HG03097 (cell line): ENCODE results near the gene RPS6KA6.
"Not testable (repeated sequence)": the region's sequence is repeated elsewhere in the genome, so short reads cannot be mapped to it uniquely, and the experiment has no call there.

Experiments
- ATAC-seq: cut with Tn5 transposase; IDR thresholded peaks from one replicate; pipeline ENCODE4 v1.9.1; 2021; ENCODE audit not compliant: unreplicated experiment, low FRiP score

Gene RPS6KA6

DNA sequence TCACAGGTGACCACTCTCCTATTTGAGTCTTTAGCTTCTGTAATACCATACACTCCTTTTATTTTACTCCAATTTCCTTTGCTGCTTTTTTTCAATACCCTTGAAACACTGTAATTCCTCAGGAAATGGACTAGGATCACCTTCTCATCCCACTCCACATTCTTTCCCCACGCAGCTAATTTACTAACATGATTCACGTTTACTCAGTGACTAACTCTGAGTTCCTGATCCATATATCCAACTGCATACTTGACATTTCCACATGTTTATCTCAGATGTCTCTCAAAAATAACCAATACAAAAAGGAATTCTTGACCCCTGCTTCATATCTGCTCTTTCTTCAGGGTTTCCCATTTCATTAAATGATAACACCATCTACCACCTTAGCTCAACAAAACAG, 19.9 kb downstream of the RPS6KA6 start:
- no peak for ATAC-seq

DNA sequence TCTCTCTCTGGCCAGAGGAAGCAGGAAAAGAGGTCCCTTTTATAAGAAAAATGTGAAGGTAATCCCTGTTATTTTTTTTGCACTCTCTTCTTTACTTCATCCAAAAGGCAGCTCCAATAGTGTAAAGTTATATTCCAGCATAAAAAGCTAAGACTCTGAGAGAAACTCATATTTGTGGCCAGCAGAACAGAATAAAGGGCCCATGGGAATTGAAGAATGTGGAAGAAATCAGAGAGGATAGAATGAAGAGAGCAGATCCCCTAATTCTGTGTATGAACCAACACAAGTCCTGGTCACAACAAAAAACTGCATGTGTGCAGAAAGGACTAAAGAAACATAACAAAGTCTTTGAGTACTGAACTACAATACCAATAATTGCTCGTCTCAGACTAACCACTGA, 22.3 kb downstream of the RPS6KA6 start:
- ATAC-seq, result no peak

DNA sequence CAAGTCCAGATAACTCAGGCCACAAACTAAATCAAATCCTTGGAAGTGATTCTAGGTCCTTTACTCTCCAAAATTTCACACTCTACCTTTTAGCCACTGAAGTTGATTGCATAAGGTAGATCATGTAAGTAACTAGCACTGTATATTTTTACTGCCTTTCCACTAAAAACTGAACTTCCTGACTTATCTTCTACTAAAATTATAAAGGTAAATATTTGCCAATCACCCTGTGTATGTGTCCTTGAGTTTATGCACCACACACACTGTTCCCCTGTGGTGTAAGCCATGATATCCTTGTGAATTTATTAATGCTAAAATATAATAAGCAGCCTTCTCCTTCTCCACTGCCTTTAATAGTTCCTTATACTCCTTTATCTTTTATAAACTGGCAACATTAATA, 25.6 kb downstream of the RPS6KA6 start:
- ATAC-seq, result no peak

DNA sequence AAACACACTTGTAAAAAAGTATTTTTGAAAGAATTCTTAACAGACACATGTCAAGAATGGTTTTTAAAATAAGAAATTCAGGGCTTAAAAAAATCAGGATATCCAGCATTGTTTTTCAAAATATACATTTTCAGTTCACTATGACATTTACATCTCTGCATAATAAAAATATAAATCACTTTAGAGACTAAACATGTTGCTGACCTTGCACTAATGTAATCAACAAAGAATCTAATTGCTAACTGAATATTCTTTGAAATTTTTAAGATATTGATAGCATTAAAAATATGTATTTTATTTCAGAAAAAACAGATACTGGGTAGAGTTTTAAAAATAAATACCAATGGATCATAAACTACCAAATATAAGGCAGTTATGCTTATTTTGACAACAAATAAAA, 26.4 kb downstream of the RPS6KA6 start:
- ATAC-seq, result no peak

DNA sequence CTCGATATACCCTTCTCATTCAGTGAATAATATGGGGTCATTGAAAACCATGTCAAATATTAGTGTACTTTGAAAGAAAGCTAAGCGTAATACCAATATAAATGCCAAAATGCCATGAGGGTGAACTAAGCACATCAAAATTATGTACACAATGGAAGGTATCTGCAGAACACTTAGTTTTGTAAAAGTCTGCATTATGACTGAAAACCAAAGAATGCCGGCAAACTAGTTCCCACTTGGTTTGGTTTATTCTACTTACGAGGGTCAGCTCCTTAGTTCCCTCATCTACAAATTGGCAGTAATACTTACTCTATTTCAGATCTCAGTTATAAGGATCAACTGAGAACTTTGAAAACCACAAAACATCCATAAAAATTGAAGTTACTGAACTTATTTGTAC, 27.3 kb downstream of the RPS6KA6 start:
- no peak for ATAC-seq

DNA sequence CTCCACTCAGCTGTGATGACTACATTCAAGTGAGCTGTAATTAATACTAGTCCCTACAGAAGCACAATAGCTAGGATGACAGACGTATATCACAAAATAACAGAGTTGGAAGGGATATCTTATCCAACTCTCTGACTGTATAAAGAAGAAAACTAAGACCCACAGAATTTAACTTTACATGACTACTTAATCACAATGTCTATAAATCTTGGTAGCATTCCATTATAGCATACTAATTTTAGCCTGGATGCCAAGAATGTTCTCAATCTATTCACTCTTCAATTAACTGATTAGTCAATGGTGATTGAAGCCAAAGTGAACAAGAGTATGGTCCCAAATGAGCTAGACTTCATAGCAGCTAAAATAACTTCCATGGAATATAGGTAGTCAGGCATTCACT, 31.2 kb downstream of the RPS6KA6 start:
- no peak for ATAC-seq

GRCh38 chrX:84155938-84156337, 32.1 kb downstream of the RPS6KA6 start:
- ATAC-seq, result no peak

DNA sequence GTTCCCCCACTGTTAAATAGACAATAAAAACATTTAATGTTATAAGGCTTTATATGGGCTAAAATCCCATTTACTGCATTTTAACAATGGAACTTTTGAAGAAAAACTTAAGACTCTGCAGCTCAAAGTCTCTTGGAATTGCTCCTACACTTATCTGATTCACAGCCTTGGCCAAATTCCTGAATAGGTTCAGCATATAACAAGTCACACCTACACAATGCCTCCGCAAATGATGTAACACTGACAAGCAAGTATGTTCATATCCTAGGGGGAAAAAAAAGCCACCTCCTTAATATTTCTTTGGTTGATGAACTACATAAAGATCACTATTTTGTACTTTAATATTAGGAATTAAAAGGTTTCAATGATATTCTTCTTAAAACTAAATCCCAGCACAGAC, 34.5 kb downstream of the RPS6KA6 start:
- no peak for ATAC-seq

DNA sequence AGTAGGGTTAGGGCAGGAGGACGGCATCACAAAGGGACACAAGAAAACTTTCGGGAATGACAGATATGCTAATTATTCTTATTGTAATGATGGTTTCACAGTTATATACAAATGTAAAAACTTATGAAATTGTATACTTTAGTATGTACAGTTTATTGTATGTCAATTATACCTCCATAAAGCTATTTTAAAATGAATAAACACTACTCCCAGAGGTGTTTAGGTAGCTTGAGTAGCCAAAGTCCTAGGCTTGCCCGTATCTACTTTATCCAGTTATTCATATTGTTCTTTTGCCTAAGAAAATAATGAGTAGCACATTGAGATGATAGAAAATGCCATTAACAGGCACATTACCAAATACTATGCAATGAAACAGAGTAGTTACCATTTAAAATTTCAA, 43.0 kb downstream of the RPS6KA6 start:
- ATAC-seq, result no peak

DNA sequence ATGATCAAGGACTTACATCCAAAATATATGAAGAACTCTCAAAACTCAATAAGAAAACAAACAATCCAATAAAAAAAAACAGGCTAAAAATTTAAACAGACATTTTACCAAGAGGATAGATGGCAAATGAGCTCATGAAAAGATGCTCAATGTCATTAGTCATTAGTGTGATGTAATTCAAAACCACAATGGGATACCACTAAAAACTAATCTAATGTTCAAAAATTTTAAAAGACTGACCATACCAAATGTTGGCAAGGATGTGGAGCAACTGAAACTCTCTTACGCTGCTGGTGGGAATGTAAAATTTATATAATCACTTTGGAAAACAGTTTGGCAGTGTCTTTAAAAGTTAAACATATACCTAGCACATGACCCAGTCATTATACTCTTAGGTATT, 43.7 kb downstream of the RPS6KA6 start:
- no peak for ATAC-seq

- no peak for ATAC-seq
Measured at GRCh38 chrX:84133023-84133422, 55.0 kb downstream of the RPS6KA6 start.

DNA sequence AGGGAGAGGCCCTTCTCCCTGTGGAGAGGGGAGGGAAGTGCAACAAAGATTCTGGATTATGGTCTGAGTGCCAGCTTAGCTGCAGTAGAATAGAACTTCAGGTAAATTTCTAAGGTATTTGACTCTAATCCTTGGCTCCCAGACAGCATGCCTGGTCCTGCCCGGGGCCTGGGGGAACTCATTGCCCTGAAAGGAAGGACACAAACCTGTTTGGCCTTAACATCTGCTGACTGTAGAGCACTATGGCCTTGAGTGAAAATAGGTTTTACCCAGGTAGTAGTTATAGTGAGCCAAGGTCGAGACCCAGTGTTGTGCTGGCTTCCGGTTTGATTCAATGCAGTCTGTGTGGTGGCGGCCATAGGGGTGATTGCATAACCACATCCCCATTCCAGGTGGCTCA, 64.4 kb downstream of the RPS6KA6 start:
- ATAC-seq, result no peak

GRCh38 chrX:84118769-84119168, 69.2 kb downstream of the RPS6KA6 start:
- no peak for ATAC-seq

GRCh38 chrX:84118315-84118714, 69.7 kb downstream of the RPS6KA6 start:
- ATAC-seq, result no peak

GRCh38 chrX:84108584-84108983, 79.4 kb downstream of the RPS6KA6 start:
- no peak for ATAC-seq

- ATAC-seq, result no peak
Measured at GRCh38 chrX:84099120-84099519, 88.9 kb downstream of the RPS6KA6 start.

DNA sequence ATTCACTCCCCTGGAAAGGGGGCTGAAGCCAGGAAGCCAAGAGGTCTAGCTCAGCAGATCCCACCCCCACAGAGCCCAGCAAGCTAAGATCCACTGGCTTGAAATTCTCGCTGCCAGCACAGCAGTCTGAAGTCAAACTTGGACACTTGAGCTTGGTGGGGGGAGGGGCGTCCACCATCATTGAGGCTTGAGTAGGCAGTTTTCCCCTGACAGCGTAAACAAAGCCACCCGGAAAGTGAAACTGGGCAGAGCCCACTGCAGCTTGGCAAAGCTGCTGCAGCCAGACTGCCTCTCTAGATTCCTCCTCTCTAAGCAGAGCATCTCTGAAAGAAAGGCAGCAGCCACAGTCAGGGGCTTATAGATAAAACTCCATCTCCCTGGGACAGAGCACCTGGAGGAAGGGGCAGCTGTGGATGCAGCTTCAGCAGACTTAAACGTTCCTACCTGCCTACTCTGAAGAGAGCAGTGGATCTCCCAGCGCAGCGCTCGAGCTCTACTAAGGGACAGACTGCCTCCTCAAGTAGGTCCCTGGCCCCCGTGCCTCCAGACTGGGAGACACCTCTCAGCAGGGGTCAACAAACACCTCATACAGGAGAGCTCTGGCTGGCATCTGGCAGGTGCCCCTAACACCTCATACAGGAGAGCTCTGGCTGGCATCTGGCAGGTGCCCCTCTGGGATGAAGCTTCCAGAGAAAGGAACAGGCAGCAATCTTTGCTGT, 108.4 kb downstream of the RPS6KA6 start:
- not testable (repeated sequence) for ATAC-seq

DNA sequence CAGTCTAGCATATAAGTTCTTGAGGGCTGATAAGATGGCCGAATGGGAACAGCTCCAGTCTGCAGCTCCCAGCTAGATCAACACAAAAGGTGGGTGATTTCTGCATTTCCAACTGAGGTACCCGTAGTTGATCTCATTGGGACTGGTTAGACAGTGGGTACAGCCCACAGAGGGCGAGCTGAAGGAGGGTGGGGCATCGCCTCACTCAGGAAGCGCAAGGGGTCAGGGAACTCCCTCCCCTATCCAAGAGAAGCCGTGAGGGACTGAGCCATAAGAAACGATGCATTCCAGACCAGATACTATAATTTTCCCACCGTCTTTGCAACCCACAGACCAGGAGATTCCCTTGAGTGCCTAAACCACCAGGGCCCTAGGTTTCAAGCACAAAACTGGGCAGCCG, 109.0 kb downstream of the RPS6KA6 start:
- no peak for ATAC-seq

- ATAC-seq, result no peak
Measured at GRCh38 chrX:84064814-84065213, 123.2 kb downstream of the RPS6KA6 start.

GRCh38 chrX:84064164-84064563, 123.8 kb downstream of the RPS6KA6 start:
- no peak for ATAC-seq

DNA sequence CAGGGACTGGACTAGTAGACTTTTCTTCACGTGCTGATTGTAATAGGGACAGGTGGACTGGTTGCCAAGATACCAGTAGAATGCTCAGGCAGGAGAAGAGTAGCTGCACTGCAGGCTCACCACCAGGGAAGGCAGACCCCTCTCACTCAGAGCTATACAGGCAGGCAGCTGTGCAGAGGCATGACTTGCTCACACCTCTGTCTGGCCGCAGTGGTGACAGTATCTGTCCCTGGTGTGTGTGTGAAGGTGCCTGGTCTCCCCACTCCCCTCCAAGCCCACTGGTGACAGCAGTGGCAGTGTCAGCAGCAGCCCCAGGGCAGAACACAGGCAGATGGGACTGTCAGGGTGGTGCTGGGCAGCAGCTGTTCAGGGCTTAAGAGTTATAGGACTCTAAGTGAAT, 140.7 kb downstream of the RPS6KA6 start:
- no peak for ATAC-seq

- peak; percentile 97 for ATAC-seq
Measured at GRCh38 chrX:84046403-84046984, 141.5 kb downstream of the RPS6KA6 start.

DNA sequence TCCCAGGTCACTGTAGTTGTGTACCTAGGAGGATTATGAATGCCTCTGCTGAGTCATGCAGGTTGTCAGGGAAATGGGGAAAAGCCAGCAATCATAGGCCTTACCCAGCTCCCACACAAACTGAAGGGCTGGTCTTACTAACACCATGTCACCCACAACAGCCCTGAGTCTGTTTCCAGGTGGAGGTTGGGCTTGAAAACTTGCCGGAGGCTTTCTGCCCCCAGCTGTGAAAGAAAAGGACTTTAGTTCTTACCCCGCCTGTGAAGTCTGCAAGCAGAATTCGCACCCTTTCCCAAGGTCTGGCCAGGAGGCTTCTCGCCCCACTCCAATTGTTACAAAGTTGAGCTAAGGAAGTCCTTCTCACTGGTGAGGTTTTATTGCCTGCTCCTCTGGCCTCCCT, 143.9 kb downstream of the RPS6KA6 start:
- no peak for ATAC-seq
